Fibroblast of upper back skin (primary cell): Measurements from ENCODE around the gene KRT77.
"Not testable (repeated sequence)": the region's sequence is repeated elsewhere in the genome, so short reads cannot be mapped to it uniquely, and the experiment has no call there.

Experiments used
- DNase-seq: peaks from one replicate; pipeline ENCODE4 v3.0.0-alpha.2; 2013

The KRT77 gene

GRCh38 chr12:52673713-52674432 lies 29.5 kb downstream of the KRT77 start:
- no peak for DNase-seq

DNA sequence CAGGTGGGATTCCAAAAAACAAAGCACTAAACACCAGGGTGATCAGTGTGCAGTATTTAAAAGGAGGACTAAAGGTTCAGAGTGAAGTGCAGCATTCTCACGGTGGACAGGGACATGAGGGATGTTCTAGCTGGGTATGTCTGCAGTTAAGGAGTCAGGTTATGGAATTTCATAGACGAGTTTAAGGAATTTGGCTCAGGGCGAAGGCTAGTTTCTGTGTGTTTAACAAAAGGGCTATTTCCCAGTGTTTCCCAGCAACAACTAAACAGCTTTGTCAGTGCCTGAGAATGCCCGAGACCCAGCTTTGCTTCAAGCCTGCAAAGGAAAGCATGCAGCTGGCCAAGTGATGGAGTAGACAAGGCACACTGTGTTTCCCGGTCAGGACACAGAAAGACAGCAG lies 30.1 kb downstream of the KRT77 start:
- DNase-seq, result no peak

DNA sequence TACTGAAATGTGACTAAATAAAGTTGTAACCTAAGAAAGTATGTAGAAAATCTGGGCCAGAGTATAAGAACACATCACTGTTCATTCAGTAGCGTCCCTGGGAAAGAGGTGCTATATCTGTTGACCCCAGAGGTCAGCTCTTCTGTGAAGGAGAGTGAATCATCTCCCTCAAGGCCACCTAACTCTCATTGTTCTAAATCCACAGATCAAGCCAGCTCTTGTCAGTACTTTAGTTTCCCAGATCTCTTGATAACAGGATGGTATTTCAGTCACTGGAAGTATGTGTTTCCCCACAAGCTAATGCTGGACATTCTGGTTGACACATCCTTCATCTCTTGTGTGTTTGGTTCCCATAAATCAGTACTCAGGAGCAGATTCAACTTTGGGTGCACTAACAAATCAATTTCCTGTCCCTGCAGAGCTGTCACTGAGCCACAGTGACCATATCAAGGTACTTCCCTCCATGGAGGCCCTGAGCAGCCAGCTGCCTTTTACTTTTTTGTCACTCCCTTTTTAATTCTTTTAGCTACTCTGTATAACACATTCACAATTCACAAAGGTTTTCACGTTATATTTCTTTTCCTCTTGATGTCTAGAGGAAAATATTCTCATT lies 30.9 kb downstream of the KRT77 start:
- no peak for DNase-seq

- DNase-seq, result no peak
These were observed 32.4 kb downstream of the KRT77 start for GRCh38 chr12:52670961-52671360.

DNA sequence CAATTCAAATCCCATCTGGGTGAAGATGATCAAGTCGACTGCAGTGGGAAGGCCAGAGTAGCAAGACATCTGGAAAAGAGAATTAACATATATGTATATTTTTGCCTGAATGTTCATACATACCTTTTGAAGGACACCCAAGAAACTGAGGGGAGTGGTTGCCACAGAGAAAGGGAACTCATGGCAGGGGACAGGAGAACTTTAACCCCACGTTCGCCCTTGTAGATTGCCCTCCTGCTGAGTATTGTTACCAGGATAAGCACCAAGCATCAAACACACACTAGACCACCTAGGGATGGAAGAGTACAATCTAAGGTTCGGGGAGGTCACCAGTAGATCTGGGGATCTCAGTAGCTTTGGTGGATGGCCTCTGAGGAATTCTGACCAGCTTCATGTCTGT lies 32.8 kb downstream of the KRT77 start:
- no peak for DNase-seq

GRCh38 chr12:52669941-52670340 lies 33.4 kb downstream of the KRT77 start:
- DNase-seq, result not testable (repeated sequence)

GRCh38 chr12:52669426-52669825 lies 33.9 kb downstream of the KRT77 start:
- DNase-seq, result no peak

DNA sequence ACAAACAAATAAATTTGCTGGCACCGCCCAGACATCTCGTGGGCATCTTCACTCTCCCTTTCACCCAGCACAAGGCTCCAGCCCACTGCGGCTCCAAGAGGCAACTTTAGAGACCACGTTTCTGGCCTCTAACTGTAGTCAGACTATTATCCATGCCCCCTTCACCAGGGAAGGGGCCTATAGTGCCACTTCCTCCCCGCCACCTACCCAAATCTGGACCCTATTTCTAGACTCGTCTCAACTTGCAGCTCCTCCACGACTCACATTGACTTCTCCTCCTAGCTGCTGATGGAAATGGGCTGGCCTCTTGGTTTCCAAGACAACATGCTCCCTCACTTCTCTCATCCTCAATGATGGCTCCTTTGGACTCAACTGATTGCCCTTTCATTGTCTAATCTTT lies 35.4 kb downstream of the KRT77 start:
- no peak for DNase-seq

DNA sequence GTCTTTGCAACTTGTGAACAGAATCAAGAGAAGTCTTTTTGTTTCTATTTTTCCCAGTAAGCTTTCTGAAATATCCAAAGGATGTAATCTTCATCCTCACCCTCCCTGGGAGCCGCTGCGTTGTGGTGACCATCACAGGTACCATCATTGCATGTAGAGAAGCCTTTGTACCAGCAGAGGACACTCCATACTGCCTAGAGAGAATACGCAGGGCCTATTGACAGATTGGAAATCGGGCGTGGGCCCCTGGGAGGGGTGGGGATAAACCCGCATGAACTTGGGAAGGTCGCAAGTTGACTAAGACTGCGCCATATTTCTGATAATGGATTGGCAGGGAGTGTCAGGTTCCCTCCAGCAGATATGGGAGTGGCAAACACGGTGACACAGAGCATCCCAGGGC lies 35.8 kb downstream of the KRT77 start:
- no peak for DNase-seq

- no peak for DNase-seq
These were observed 36.9 kb downstream of the KRT77 start for GRCh38 chr12:52666471-52666870.

DNA sequence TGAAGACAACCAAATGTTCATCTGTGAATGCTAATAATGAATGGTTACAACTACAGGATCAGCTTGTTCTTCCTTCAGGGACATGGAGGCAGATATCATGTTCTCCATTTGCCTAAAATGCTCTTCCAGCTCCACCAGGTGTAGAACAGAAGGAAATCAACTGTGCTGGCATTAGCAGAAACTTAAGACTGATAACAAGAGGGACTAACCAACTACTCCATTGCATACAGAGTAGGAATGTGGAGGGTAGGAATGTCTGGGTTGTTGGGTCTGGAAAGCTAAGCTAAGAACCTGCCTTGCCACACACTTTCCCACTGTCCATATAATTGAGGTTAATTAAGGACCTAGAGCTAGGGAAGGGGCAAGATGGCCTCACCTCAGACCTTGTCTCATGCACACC lies 39.9 kb downstream of the KRT77 start:
- DNase-seq, result no peak

DNA sequence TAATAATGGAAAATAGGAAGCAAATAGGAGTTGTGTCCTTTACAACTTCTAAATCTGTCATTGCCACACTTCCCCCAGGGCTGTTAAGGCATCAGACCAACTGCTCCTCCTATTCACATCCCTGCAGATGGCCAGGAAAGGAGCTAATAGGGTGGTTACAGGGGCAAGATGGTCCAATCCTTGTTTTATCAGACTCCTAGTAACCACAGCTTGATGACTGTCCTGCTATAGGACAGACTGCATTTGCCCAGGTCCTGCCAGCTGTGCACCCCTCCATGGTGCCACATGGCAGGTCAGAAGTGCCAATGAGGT lies 40.5 kb downstream of the KRT77 start:
- DNase-seq, result no peak

DNA sequence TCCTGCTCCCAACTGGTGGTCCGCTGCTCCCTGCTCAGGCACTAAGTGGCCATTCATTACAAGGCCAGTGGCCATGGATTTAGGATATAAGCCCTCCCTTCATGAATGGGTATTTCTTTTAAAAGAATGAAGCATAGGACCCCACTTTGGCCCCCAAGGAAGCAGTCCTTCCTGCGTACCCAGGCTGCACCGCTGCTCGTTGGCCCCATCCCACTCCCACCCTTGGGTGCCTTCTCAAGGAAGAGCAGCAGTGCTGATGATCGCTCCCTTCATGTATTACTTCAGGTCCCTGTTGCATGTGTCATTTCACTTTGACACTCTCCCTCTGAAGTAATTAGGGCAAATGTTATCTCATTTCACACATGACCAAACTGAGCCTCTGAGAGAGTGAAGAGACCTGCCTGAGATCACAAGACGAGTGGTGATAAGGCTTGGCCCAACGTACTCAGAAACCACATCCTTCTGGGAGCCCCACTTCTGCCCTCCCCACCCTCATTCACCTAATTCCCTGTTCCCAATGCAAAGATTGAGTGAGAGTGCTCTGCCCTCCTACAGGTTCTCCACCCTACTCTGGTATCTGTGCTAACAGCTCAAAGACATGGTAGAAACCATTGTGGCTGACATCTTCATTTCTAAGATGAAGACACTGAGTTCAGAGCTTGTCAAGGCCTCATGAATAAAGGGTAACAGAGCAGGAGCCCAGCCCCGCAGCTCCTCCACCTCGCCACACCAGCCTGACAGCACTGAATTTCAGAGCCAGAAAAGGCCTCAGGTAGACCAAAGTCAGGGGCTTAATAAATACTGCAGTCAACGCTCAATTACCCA lies 41.0 kb downstream of the KRT77 start:
- no peak for DNase-seq

- no peak for DNase-seq
These were observed 41.7 kb downstream of the KRT77 start for GRCh38 chr12:52661668-52662067.

GRCh38 chr12:52660934-52661499 lies 42.3 kb downstream of the KRT77 start:
- no peak for DNase-seq

GRCh38 chr12:52659951-52660350 lies 43.4 kb downstream of the KRT77 start:
- DNase-seq, result no peak

- DNase-seq, result no peak
These were observed 43.9 kb downstream of the KRT77 start for GRCh38 chr12:52659395-52659794.

GRCh38 chr12:52658196-52658595 lies 45.1 kb downstream of the KRT77 start:
- DNase-seq, result no peak

DNA sequence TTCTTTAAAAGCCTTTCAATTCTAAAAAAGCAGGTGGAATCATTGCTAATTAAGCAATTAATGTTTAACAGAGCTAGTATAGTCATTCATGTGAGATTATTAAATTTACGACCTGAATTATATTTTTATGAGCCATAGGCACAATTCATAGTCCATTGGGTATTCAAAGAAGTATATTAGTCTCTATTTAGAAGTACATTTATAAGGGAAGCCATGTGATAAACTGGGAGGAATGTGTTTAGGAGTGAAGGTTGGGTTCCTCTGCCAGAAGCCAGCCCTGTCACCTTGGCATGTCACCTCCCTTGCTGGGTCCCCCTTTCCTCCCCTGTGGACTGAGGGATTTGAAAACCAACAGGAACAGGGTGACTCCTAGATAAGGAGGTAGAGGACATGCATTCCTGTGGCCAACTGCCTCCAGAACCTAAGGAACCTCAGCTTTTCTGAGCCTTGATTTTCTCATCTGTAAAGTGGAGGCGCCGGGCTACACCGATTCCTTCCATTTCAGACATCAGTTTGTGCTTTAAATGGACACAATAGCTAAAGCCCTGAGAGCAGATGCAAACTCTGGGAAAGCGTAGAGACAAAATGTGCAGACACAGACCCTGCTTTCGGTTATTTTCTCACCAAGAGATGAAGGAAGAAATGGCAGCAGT lies 45.9 kb downstream of the KRT77 start:
- no peak for DNase-seq

DNA sequence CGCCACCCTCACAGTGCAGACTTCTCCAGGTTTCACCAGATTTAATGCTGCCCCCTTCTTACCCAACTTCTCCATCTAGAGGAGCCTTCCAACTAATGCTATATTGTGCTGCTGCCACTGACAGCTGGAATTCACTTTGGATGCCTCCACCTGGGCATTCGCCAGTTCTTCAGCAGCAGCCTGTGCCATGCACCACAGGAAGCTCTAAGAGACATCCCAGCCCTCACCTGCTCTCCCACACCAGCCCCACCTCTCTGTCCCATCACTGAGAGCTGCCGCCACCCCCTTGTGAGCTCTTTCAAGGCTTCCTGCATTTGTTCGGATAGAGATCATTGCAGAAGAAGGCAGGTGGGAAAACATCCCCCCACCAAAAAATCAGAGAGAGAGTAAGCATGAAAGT lies 46.7 kb downstream of the KRT77 start:
- DNase-seq, result no peak

- no peak for DNase-seq
These were observed 47.6 kb downstream of the KRT77 start for GRCh38 chr12:52655720-52656124.

DNA sequence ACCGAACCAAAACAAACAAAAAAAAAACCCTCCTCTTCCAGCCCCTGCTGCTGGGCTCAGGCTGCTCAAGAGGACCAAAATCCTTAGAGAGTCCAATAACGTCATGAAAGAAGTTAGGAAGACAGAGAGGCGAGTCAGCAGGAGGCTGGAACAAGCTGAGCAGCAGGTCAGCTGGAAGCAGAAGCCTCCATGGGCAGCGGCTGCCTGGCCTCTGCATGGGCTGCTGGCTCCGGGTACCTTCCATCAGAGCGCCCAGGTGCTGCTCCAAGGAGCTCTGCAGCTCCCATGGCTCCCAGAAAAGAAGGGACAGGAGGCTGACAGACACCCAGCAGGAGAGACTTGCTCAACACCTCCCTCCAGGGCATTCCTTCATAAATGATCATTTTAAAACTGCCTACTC lies 48.1 kb downstream of the KRT77 start:
- no peak for DNase-seq

DNA sequence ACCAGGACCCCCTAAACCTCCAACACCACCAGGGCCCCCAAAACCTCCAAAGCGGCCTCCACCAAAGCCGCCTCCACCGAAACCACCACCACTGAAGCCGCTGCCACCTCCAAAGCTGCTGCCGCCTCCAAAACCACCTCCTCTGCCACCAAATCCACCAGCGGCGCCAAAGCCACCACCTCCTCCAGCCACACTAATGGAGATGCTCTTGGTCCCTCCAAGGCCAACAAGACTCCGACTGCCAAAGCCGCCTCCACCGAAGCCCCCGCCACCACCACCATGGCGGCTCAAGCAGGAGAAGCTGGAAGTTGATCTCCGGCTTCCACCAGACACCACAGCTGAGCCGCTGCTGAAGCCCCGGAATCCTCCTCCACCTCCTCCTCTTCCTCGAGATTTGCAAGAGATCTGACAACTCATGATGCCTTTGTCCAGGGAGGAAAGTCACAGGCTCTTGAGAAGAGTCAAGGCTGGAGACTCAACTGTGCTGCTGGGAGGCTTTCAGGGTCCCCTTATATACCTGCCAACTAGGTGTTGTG lies 51.5 kb downstream of the KRT77 start, which contains the start of gene KRT2:
KRT2 (minus strand) TSS at position 486 of the 536 bp plus-strand sequence; CDS start at position 417, 69 bp downstream.
- no peak for DNase-seq
